Small intestine (tissue), 7 donors: ENCODE results near the gene C1QTNF2. TPM values are rescaled to one million over a fixed set of nuclear protein-coding genes. Genes with fewer than 3 reads are reported as not detected.

Source experiments
- DNase-seq, 2 donors: peaks; one replicate each; pipeline versions ENCODE4 v3.0.0 to v3.0.0-alpha.2; 2013
- FAIRE-seq: peaks from 2 replicates; lab custom pipeline; 2012; peaks lifted over from hg19 to GRCh38; lab: Jason Lieb, UNC
- H3K27ac ChIP-seq, 3 donors: one replicate each; pipeline ENCODE4 v1.5.1; 2013; ENCODE audit warnings: low read length in 2 of 3, mild to moderate bottlenecking in 2 of 3, control low read depth in 1 of 3, inconsistent platforms in 1 of 3, low read depth in 1 of 3, moderate library complexity in 1 of 3
- H3K27me3 ChIP-seq, 3 donors: one replicate each; pipeline ENCODE4 v1.6.1; 2013; ENCODE audit warnings: low read length in 3 of 3, inconsistent platforms in 1 of 3; ENCODE audit not compliant: control insufficient read depth in 3 of 3, insufficient read depth in 3 of 3
- H3K36me3 ChIP-seq, 3 donors: one replicate each; pipeline ENCODE4 v1.6.1; 2013; ENCODE audit warnings: low read length in 3 of 3, inconsistent platforms in 1 of 3, low read depth in 1 of 3, mild to moderate bottlenecking in 1 of 3, moderate library complexity in 1 of 3; ENCODE audit not compliant: control insufficient read depth in 3 of 3, insufficient read depth in 2 of 3
- H3K4me1 ChIP-seq, 3 donors: one replicate each; pipeline ENCODE4 v1.6.1; 2013; ENCODE audit warnings: low read length in 2 of 3, inconsistent platforms in 1 of 3, low read depth in 1 of 3, mild to moderate bottlenecking in 1 of 3, moderate library complexity in 1 of 3; ENCODE audit not compliant: control insufficient read depth in 3 of 3, insufficient read depth in 2 of 3
- H3K4me3 ChIP-seq, 3 donors: one replicate each; pipeline ENCODE4 v1.5.1; 2013; ENCODE audit warnings: low read length in 3 of 3, control low read depth in 1 of 3, inconsistent platforms in 1 of 3, low read depth in 1 of 3, mild to moderate bottlenecking in 1 of 3, moderate library complexity in 1 of 3
- H3K9me3 ChIP-seq, 2 donors: one replicate each; pipeline ENCODE4 v1.6.1; 2013; ENCODE audit warnings: low read depth in 1 of 2, low read length in 1 of 2; ENCODE audit not compliant: control insufficient read depth in 2 of 2, insufficient read depth in 1 of 2
- WGBS, 3 donors: extraction: QIAGEN DNeasy Blood & Tissue Kit; methylation state at CpG; one replicate each; pipeline ENCODE4 v1.1.7; 2013; 5-methylcytosine and 5-hydroxymethylcytosine counted together
- polyA plus RNA-seq, 4 donors: library from polyadenylated mRNA; stranded (reverse) in 3 of 4; unstranded in 1 of 4; fragments of 200-250 nt in 3 of 4; fragments of 120-200 nt in 1 of 4; gene quantifications; one replicate each; pipeline versions ENCODE4 v1.2.1 to v1.2.3, GENCODE V29; 2013
- donor health status: healthy with polysubstance abuse.
- donor health status: control.
- donor health status: control.
- donor health status: Bipolar disorder and iron deficiency.
- donor health status: healthy.

The C1QTNF2 gene
- polyA plus RNA-seq, 4 donors = 0.27 to 1.7 (median 1.3) TPM; not detected in 1

DNA sequence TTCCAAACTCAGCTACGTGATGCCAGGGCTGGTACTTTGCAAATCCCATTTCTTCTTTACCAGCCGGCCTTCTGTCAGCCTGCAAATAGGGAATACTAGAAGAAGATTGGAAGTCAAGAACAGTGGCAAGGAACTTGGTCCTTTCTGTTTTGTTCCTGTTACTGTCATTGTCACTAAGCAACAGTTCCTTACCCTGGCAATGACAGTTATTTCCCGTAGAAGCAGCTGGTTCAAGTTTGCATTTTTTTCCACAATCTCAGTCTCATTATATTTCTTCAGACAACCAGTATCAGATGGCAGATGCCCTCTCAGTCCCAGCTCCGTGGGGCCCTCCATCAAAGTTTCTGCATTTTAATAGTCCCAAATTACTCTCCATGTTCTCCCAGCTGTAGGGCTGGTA is 9.1 kb upstream of the C1QTNF2 start:
- no peak overlapping the region for H3K27ac ChIP-seq
- H3K27me3 ChIP-seq = no peaks in the 10 kb centered on the region
- no peak for FAIRE-seq
- H3K4me1 ChIP-seq = no peaks in the 10 kb centered on the region
- no peaks in the 10 kb centered on the region for H3K36me3 ChIP-seq
- DNase-seq = no peak
- no peaks in the 10 kb centered on the region for H3K9me3 ChIP-seq
- 33 to 42% (median 34%) methylated on average over 4 of the region's 4 CpGs for WGBS, 3 donors
- H3K4me3 ChIP-seq = no peak overlapping the region

DNA sequence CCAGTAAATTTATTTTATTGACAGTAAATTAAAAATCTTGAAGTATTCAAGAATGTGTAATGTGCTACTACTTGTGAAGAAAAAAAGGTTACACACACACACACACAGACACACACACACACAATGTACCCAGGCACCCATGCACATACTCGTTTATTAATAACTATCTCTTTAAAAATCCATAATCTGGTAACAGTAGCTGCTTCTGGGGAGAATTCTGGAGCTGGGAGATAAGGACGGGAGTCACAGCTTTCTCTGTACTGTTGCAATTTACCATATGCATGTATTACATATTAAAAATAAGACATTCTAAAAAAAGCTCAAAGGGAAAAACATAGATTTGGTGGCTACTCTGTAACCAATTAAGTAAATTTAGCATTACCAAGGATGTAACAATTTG is 7.9 kb upstream of the C1QTNF2 start:
- 53 to 60% (median 56%) methylated on average over 2 of the region's 2 CpGs for WGBS, 3 donors
- FAIRE-seq (no peak), DNase-seq (no peak)
- Histone ChIP-seq H3K36me3 (no peaks in the 10 kb centered on the region), H3K4me3 (no peak overlapping the region), H3K27ac (no peak overlapping the region), H3K27me3 (peaks cover 0 to 3% (median 0%) of the 10 kb centered on the region in 3 donors), H3K9me3 (no peaks in the 10 kb centered on the region), H3K4me1 (no peaks in the 10 kb centered on the region)

DNA sequence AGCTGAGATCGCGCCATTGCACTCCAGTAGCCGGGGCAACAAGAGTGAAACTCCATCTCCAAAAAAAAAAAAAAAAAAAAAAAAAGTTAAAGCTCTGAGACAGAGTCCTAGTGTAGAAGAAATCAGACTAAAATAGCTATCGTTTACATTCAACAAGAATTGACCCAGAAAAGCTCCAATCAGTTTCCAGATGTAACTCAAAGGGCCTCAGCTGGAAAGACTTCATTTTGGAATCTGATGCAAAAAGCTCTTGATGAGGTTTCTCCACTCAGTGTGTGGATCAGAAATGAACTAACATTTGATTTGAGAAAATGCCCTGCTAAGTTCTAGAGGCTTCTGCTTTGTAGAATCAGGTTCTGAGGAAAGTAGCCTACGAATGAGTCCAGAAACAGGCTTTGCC is 7.2 kb upstream of the C1QTNF2 start:
- Histone ChIP-seq H3K4me3 (no peak overlapping the region), H3K9me3 (no peaks in the 10 kb centered on the region), H3K27me3 (peaks cover 0 to 3% (median 0%) of the 10 kb centered on the region in 3 donors), H3K27ac (no peak overlapping the region), H3K4me1 (no peaks in the 10 kb centered on the region), H3K36me3 (no peaks in the 10 kb centered on the region)
- FAIRE-seq (no peak), DNase-seq (no peak)
- 76 to 89% (median 89%) methylated on average over 5 of the region's 5 CpGs for WGBS, 3 donors

DNA sequence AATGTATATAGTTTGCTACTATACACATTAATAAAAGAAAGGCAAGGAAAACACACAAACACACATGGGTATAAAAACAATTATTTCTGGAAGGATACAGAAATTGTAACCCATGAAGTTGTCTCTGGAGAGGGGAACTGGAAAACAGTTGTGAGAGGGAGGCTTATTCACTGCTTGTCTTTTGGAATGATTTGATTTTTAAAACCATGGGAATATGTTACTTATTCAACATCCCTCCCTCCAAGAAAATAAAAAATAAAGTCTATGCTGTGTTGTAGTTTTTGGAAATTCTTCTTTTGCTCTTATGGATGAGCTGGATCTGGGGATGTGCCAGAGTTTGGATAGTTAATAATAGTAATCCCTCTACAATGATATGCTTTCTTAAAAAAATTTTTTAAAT is 6.0 kb upstream of the C1QTNF2 start:
- H3K9me3 ChIP-seq = no peaks in the 10 kb centered on the region
- H3K27ac ChIP-seq = no peak overlapping the region
- H3K4me1 ChIP-seq = no peaks in the 10 kb centered on the region
- no peaks in the 10 kb centered on the region for H3K36me3 ChIP-seq
- FAIRE-seq (no peak), DNase-seq (no peak)
- no peak overlapping the region for H3K4me3 ChIP-seq
- H3K27me3 ChIP-seq = peaks cover 0 to 9% (median 0%) of the 10 kb centered on the region in 3 donors

DNA sequence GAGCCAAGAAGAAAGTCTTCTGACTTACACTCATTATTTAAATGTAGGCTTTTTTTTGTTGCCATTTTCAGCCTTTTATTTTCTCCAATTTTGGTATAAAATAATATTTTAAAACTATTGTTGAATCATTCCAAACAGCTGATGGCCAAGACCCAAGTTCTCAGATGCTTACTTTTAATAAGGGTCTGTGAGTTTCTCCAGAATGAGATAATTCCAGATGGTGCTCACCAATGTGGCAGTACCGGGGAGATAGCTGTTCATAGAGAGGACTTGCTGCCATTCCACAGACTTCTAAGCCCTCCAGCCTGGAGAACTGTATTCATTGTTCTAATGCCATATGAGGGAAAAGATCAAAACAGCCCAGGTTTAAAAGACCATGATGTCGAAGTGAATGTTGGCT is 5.3 kb upstream of the C1QTNF2 start:
- FAIRE-seq (no peak), DNase-seq (no peak)
- no peaks in the 10 kb centered on the region for H3K9me3 ChIP-seq
- peaks cover 0 to 10% (median 0%) of the 10 kb centered on the region in 3 donors for H3K27me3 ChIP-seq
- H3K36me3 ChIP-seq = no peaks in the 10 kb centered on the region
- no peak overlapping the region for H3K4me3 ChIP-seq
- H3K27ac ChIP-seq = no peak overlapping the region
- no peaks in the 10 kb centered on the region for H3K4me1 ChIP-seq
- WGBS, 3 donors = 61 to 81% (median 80%) methylated on average over 2 of the region's 2 CpGs

DNA sequence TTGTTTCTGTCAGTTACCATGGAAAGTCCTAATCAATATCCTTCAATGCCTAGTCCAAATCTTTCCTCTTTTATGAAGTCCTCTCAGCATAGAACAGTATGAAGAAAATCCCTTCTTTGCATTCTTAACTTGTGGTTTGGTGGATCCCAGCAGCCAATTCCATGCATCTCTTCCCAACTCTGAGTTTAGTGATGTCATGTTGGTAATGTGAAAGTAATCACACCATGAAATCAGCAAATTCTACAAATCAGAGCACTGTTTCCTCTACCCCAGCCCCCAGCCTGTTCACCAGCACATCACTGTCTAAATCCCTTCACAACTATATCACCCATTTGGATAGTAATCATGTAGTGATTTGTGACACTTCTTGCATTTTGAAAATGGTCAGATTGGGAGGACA is 4.7 kb upstream of the C1QTNF2 start:
- FAIRE-seq = no peak
- no peak for DNase-seq
- Histone ChIP-seq H3K4me3 (no peak overlapping the region), H3K27ac (no peak overlapping the region), H3K4me1 (no peaks in the 10 kb centered on the region), H3K27me3 (peaks cover 0 to 15% (median 0%) of the 10 kb centered on the region in 3 donors), H3K9me3 (no peaks in the 10 kb centered on the region), H3K36me3 (no peaks in the 10 kb centered on the region)

DNA sequence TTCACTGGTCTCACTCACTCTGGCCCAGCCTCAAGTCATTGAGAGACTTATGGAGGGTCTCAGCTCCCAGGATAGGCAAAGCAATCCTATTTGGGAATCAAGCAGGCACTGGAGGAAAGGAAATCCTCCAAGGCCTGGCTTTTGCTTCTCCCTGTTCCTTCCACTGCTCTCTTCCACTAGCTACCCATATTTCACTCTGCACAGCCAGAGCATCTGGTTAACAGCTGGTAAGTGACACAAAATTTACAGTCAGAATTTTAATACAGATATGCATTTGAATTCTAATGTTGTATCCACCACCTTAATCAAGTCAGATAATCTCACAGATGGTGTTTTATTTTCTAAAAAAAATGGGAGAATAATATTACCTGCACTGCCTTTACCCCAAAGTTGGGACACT is 868 bp upstream of the C1QTNF2 start:
- Histone ChIP-seq H3K36me3 (no peaks in the 10 kb centered on the region), H3K27me3 (peaks cover 0 to 26% (median 3%) of the 10 kb centered on the region in 3 donors), H3K9me3 (peaks cover 0 to 3% of the 10 kb centered on the region in 2 donors), H3K4me1 (no peaks in the 10 kb centered on the region), H3K27ac (no peak overlapping the region), H3K4me3 (no peak overlapping the region)
- no peak for FAIRE-seq
- DNase-seq = no peak

DNA sequence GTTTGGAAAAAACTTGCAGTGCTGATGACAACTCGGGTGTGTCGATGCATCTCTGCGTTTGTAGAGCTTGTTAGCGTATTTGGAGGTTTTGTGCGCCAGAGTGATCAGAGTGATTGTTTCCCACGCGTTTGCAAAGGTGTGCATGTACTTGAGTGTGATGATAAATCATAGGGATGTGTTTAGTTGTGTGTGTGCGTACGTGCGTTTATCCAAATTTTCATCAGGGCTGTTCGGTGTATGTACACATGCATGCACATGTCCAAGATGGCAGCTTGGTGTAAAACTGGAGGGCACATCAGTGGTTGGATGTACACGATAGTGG is 248 bp upstream of the C1QTNF2 start:
- H3K9me3 ChIP-seq = peaks cover 0 to 3% of the 10 kb centered on the region in 2 donors
- no peaks in the 10 kb centered on the region for H3K36me3 ChIP-seq
- H3K27ac ChIP-seq = no peak overlapping the region
- WGBS, 3 donors = 46 to 64% (median 58%) methylated on average over 12 of the region's 12 CpGs
- no peak for DNase-seq
- H3K27me3 ChIP-seq = peaks cover 0 to 26% (median 3%) of the 10 kb centered on the region in 3 donors
- no peak for FAIRE-seq
- H3K4me3 ChIP-seq = peak overlapping the region in 1 of 3 donors; percentile 49
- no peaks in the 10 kb centered on the region for H3K4me1 ChIP-seq

DNA sequence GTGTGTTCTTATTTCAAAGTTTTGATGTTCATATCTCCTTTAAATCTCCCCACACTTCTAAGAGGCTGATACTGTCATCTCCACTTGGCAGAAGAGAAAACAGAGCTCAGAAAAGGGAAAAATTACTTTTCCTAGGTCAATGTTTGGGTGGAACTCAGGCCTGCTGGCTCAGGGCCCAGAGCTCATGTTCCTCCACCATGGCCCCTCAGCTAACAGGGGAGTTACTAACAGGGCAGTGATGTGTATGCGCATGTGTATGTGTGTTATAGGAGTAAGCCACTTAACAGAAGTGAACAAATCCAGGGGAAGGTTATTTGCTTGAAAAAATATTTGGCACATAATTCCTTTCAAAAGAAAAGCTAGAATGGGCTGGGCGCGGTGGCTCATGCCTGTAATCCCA is 2.5 kb downstream of the C1QTNF2 start:
- FAIRE-seq = no peak
- H3K9me3 ChIP-seq = peaks cover 0 to 3% of the 10 kb centered on the region in 2 donors
- H3K27me3 ChIP-seq = peaks cover 0 to 23% (median 3%) of the 10 kb centered on the region in 3 donors
- DNase-seq = no peak
- WGBS, 3 donors = 93 to 98% (median 97%) methylated on average over 3 of the region's 3 CpGs
- no peak overlapping the region for H3K27ac ChIP-seq
- H3K4me1 ChIP-seq = peaks cover 0 to 7% (median 0%) of the 10 kb centered on the region in 3 donors
- H3K4me3 ChIP-seq = no peak overlapping the region
- no peaks in the 10 kb centered on the region for H3K36me3 ChIP-seq
